Iris pigment epithelial cell (primary cell): ENCODE measurements around the gene LARP4B.

Experiments used
- DNase-seq: peaks from one replicate; pipeline ENCODE4 v3.0.0-alpha.2; 2011; ENCODE audit warnings: low read depth

LARP4B gene

GRCh38 chr10:931326-932318 lies at the start of gene LARP4B:
Gene LARP4B (minus strand): TSS chr10:931705. CDS start chr10:885721, 45,984 bp downstream.
- DNase-seq: peak; percentile 99

- no peak for DNase-seq
These were observed 49.1 kb upstream of the LARP4B start for GRCh38 chr10:980468-981093.

GRCh38 chr10:978826-979421 lies 47.4 kb upstream of the LARP4B start:
- no peak for DNase-seq

- no peak for DNase-seq
These were observed 44.8 kb upstream of the LARP4B start for GRCh38 chr10:976316-976715.

GRCh38 chr10:974785-975074 lies 43.2 kb upstream of the LARP4B start:
- DNase-seq: no peak

GRCh38 chr10:974038-974784 lies 42.7 kb upstream of the LARP4B start:
- DNase-seq: peak; percentile 17

- DNase-seq: no peak
These were observed 41.3 kb upstream of the LARP4B start for GRCh38 chr10:972763-973162.

GRCh38 chr10:971613-972012 lies 40.1 kb upstream of the LARP4B start:
- no peak for DNase-seq

GRCh38 chr10:971150-971542 lies 39.6 kb upstream of the LARP4B start:
- peak; percentile 49 for DNase-seq

- DNase-seq: peak; percentile 54
These were observed 39.0 kb upstream of the LARP4B start for GRCh38 chr10:970311-971149.

- DNase-seq: no peak
These were observed 38.1 kb upstream of the LARP4B start for GRCh38 chr10:969473-970150.

- DNase-seq: peak; percentile 27
These were observed 37.2 kb upstream of the LARP4B start for GRCh38 chr10:968546-969199.

- DNase-seq: no peak
These were observed 35.1 kb upstream of the LARP4B start for GRCh38 chr10:966466-967235.

- DNase-seq: no peak
These were observed 33.5 kb upstream of the LARP4B start for GRCh38 chr10:964988-965417.

- DNase-seq: no peak
These were observed 32.9 kb upstream of the LARP4B start for GRCh38 chr10:964321-964987.

- no peak for DNase-seq
These were observed 32.1 kb upstream of the LARP4B start for GRCh38 chr10:963655-964054.

GRCh38 chr10:963186-963585 lies 31.7 kb upstream of the LARP4B start:
- no peak for DNase-seq

- no peak for DNase-seq
These were observed 30.8 kb upstream of the LARP4B start for GRCh38 chr10:962342-962741.

GRCh38 chr10:958856-959255 lies 27.4 kb upstream of the LARP4B start:
- no peak for DNase-seq
